ENCODE results near the gene VEZF1.

Gene VEZF1

GRCh38 chr17:57948555-57949420 is 39.3 kb downstream of the VEZF1 start:
- no peak for DNase-seq

GRCh38 chr17:57948169-57948554 is 39.9 kb downstream of the VEZF1 start:
- DNase-seq = no peak

GRCh38 chr17:57947369-57947768 is 40.7 kb downstream of the VEZF1 start:
- DNase-seq = no peak

GRCh38 chr17:57946798-57947358 is 41.2 kb downstream of the VEZF1 start:
- DNase-seq = no peak

GRCh38 chr17:57945996-57946797 is 41.9 kb downstream of the VEZF1 start:
- DNase-seq = no peak

GRCh38 chr17:57944908-57945307 is 43.1 kb downstream of the VEZF1 start:
- no peak for DNase-seq

GRCh38 chr17:57943645-57944044 is 44.4 kb downstream of the VEZF1 start:
- no peak for DNase-seq

- DNase-seq = no peak
Observed at GRCh38 chr17:57943140-57943539, 44.9 kb downstream of the VEZF1 start.

- no peak for DNase-seq
Observed at GRCh38 chr17:57941384-57942370, 46.4 kb downstream of the VEZF1 start.

- no peak for DNase-seq
Observed at GRCh38 chr17:57940653-57941329, 47.3 kb downstream of the VEZF1 start.

GRCh38 chr17:57940231-57940630 is 47.8 kb downstream of the VEZF1 start:
- peak in 1 of 2 experiments; percentile 8 for DNase-seq

GRCh38 chr17:57939797-57940196 is 48.3 kb downstream of the VEZF1 start:
- DNase-seq = no peak

- DNase-seq = no peak
Observed at GRCh38 chr17:57938061-57938502, 50.0 kb downstream of the VEZF1 start.

- DNase-seq = no peak
Observed at GRCh38 chr17:57937492-57937891, 50.6 kb downstream of the VEZF1 start.

- peak in 1 of 2 experiments; percentile 14 for DNase-seq
Observed at GRCh38 chr17:57935833-57936807, 51.9 kb downstream of the VEZF1 start.

GRCh38 chr17:57931488-57932137 is 56.4 kb downstream of the VEZF1 start:
- DNase-seq = no peak

GRCh38 chr17:57930239-57930638 is 57.8 kb downstream of the VEZF1 start:
- DNase-seq = no peak

- no peak for DNase-seq
Observed at GRCh38 chr17:57929386-57929785, 58.7 kb downstream of the VEZF1 start.

- no peak for DNase-seq
Observed at GRCh38 chr17:57928928-57929327, 59.1 kb downstream of the VEZF1 start.
